WI38 (cell line): ENCODE measurements around the gene RAP1A.
"Not testable (repeated sequence)": the region's sequence is repeated elsewhere in the genome, so short reads cannot be mapped to it uniquely, and the experiment has no call there.

Experiments used
- H3K4me3 ChIP-seq: 2 replicates; pipeline ENCODE4 v1.5.1; 2011; ENCODE audit warnings: low read depth, mild to moderate bottlenecking, control low read depth, low read length
- TF ChIP-seq, protein P1 (sequence below): IDR thresholded peaks from 2 replicates; pipeline ENCODE4 v1.5.1; 2012; ENCODE audit warnings: low read depth, mild to moderate bottlenecking, control low read depth, low read length

Gene RAP1A

DNA sequence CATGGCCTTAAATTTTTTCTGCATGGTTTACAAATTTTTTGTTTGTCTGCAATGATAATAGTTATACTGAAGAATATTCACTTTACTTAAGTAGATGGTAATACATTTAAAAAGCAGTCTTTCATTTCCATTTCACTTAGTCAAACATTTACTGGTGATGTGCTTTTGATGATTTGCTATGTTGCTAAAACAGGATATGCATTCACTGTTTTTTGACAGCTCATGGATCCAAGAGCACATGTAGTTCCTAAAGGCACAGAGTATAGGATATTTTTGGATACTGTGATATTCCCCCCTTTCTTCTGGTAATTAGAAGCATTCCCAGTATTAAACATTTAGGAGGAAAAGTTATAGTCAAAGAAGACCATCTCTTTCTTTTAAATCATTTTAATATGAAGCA is 45.9 kb downstream of the RAP1A start:
- no peak overlapping the region for H3K4me3 ChIP-seq
- TF ChIP-seq, protein P1, sequence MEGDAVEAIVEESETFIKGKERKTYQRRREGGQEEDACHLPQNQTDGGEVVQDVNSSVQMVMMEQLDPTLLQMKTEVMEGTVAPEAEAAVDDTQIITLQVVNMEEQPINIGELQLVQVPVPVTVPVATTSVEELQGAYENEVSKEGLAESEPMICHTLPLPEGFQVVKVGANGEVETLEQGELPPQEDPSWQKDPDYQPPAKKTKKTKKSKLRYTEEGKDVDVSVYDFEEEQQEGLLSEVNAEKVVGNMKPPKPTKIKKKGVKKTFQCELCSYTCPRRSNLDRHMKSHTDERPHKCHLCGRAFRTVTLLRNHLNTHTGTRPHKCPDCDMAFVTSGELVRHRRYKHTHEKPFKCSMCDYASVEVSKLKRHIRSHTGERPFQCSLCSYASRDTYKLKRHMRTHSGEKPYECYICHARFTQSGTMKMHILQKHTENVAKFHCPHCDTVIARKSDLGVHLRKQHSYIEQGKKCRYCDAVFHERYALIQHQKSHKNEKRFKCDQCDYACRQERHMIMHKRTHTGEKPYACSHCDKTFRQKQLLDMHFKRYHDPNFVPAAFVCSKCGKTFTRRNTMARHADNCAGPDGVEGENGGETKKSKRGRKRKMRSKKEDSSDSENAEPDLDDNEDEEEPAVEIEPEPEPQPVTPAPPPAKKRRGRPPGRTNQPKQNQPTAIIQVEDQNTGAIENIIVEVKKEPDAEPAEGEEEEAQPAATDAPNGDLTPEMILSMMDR, result no peak

DNA sequence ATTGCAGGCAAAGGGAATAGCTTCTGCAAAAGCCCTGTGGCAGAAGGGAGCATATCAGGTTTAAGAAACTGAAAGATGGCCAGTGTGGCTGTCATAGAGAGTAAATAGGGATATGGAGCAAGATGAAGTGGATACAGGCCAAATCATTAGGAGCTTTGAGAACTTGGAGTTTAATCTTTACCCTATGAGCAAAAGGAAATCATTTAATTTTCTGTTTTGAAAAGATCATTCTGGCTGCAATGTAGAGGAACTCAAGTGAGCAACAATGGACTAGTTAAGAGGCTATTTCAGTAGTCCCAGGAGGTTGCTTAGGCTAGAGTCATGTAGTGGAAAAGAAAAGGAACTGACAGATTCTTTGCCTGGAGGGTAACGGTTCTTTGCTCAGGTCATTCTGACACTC is 47.2 kb downstream of the RAP1A start:
- H3K4me3 ChIP-seq, result no peak overlapping the region
- TF ChIP-seq, protein P1, result no peak

DNA sequence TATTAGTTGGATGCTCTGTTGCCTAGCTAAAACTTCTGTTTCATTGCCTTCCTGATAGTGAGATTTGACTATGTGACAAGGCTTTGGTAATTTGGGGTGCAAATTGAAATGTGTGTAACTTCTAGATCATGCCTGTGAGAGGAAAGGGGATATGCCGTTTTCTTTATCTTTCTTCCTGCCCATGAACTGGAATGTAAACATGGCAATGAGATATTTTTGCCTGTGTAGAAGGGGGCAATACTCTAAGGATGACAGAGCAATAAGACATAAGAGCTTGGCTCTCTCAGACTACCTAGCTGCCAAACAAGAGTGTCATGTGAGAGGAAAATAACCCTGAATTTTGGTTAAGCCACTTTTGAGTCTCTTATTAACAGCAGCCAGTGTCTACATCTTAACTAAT is 49.7 kb downstream of the RAP1A start:
- H3K4me3 ChIP-seq, result no peak overlapping the region
- TF ChIP-seq, protein P1, result no peak

DNA sequence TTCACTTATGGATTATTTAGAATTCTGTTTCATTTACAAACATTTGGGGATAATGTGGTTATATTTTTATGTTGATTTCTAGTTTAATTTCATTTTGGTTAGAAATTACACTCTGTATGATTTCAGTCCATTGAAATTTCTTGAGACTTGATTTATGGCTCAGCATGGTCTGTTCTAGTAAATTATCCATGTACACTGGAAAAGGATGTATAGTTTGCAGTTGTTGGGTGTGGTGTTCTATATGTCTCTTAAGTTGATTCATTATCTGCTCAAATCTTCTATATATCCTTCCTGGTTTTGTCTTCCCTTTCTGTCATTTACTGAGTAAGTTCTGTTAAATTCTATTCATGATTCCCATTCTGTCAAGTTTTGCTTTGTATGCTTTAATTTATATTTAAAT is 52.3 kb downstream of the RAP1A start:
- TF ChIP-seq, protein P1, result no peak
- H3K4me3 ChIP-seq, result no peak overlapping the region

DNA sequence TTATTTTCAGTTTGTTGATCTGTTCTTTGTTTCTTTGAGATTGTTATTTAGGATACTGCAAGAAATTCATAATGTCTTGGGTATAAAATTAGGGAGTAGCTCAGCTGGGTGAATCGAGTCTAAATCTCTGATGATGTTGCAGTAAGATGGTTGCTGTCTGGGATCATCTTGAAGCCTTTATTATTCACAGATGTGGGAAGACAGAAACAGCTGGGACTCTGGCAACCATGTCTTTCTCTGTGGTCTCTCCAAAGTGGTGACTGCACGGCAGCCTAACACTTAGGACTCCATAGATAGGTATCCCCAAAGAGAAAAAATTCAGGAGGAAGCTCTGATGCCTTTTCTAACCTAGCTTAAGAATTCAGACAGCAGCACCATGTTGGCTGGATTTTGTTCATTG is 52.7 kb downstream of the RAP1A start:
- no peak overlapping the region for H3K4me3 ChIP-seq
- TF ChIP-seq, protein P1, result no peak

DNA sequence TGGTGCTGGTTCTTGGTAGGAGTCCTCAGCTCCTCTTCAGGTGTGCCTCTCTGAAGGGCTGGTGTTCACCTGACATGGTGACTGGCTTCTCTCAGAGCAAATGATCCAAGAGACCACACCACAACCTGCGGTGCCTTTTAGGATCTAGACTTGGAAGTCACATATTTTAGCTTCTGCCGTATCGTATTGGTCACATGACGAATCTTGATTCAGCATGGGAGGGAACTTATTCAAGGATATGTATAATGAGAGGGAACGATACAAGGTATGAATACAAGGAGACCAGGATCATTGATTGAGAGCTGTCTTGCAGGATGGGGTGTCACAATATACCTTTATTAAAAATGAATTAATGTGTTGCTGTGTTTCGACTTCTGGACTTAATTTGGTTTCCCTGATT is 58.0 kb downstream of the RAP1A start:
- TF ChIP-seq, protein P1, result no peak
- no peak overlapping the region for H3K4me3 ChIP-seq

DNA sequence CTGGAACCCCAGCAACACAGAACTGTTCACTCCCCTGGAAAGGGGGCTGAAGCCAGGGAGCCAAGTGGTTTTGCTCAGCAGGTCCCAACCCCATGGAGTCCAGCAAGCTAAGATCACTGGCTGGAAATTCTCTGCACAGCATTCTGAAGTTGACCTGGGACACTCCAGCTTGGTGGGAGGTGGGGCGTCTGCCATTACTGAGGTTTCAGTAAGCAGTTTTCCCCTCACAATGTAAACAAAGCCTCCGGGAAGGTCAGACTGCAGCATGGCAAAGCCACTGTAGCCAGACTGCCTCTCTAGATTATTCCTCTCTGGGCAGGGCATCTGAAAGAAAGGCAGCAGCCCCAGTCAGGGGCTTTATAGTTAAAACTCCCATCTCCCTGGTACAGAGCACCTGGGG is 60.0 kb downstream of the RAP1A start:
- TF ChIP-seq, protein P1, result no peak
- no peak overlapping the region for H3K4me3 ChIP-seq

DNA sequence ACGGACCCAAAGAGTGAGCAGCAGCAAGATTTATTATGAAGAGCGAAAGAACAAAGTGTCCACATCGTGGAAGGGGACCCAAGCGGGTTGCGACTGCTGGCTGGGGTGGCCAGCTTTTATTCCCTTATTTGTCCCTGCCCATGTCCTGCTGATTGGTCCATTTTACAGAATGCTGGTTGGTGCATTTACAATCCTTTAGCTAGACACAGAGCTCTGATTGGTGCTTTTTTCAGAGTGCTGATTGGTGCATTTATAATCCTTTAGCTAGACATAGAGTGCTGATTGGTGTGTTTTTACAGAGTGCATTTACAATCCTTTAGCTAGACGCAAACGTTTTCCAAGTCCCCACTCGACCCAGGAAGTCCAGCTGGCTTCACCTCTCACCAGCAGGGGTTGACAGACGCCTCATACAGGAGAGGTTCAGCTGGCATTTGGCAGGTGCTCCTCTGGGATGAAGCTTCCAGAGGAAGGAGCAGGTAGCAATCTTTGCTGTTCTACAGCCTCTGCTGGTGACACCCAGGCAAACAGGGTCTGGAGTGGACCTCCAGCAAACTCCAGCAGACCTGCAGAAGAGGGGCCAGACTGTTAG is 60.7 kb downstream of the RAP1A start:
- not testable (repeated sequence) for H3K4me3 ChIP-seq

DNA sequence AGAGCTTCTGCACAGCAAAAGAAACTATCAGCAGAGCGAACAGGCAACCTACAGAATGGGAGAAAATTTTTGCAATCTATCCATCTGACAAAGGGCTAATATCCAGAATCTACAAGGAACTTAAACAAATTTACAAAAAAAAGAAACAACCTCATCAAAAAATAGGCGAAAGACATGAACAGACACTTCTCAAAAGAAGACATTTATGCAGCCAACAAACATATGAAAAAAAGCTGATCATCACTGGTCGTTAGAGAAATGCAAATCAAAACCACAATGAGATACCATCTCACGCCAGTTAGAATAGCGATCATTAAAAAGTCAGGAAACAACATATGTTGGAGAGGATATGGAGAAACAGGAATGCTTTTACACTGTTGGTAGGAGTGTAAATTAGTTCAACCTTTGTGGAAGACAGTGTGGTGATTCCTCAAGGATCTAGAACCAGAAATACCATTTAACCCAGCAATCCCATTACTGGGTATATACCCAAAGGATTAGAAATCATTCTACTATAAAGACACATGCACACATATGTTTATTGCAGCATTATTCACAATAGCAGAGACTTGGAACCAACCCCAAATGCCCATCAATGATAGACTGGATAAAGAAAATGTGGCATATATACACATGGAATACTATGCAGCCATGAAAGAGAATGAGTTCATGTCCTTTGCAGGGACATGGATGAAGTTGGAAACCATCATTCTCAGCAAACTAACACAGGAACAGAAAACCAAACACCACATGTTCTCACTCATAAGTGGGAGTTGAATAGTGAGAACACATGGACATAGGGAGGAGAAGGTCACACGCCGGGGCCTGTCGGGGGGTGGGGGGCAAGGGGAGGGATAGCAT is 65.9 kb downstream of the RAP1A start:
- not testable (repeated sequence) for H3K4me3 ChIP-seq
